HG03066 (cell line): ENCODE results near the gene TBX10.

Experiments
- ATAC-seq: cut with Tn5 transposase; IDR thresholded peaks from one replicate; pipeline ENCODE4 v1.9.1; 2021; ENCODE audit warnings: low read depth; ENCODE audit not compliant: unreplicated experiment

Gene TBX10

DNA sequence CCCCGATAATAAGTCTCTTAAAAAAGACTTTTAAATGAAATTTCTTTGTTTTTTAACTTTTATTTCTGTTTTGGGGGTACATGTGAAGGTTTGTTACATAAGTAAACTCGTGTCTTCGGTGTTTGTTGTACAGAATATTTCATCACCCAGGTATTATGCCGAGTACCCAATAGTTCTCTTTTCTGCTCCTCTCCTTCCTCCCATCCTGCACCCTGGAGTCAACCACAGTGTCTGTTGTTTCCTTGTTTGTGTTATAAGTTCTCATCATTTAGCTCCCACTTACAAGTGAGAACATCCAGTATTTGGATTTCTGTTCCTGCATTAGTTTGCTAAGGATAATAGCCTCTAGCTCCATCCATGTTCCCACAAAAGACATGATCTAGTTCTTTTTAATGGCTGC is 57.6 kb downstream of the TBX10 start:
- no peak for ATAC-seq

- ATAC-seq, result no peak
Measured at GRCh38 chr11:67581469-67581868, 58.1 kb downstream of the TBX10 start.
